GM19468 (cell line): Measurements from ENCODE around the gene CLEC18B.
"Not testable (repeated sequence)": the region's sequence is repeated elsewhere in the genome, so short reads cannot be mapped to it uniquely, and the experiment has no call there.

Experiments
- ATAC-seq: cut with Tn5 transposase; IDR thresholded peaks from one replicate; pipeline ENCODE4 v1.9.1; 2021; ENCODE audit warnings: mild to moderate bottlenecking, moderate library complexity, moderate number of reproducible peaks; ENCODE audit not compliant: unreplicated experiment; ENCODE audit errors: extremely low read depth

Gene CLEC18B

DNA sequence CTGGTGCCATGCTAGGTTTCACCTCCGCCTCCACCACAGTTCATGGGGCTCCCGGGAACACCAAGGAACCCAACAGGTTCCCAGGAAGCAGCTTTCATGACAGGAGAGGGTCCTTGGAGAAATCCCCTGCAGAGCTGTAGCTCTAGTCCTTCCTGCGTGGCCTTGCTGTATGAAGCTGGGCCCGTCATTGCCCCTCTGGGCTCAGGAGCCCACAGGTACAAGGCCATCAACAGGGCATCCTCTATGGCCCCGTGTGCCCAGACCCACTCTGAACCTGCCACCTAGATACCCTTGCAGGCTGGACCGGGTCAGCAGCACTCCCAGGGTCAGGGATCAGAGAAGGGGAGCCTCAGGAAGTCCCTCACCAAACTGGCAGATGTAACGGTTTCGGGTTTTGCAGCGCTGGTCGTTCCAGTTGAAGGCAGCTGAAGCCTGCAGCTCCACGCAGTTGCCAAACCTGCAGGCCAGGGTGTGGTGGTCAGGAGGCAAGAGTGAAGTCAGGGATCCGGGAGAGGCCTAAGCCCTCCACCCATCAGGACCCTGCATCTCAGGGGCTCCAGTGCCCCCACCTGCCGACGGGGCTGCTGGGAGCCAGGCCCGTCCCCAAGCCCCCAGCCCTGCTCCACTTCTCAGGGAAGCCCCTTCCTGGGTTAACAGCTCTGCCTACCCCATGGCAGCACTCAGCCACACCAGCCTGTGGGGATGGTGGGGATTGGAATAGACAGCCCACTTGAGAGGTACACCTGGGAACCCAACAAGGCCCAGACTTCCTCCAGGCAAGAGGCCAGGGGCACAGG is 11.9 kb downstream of the CLEC18B start:
- ATAC-seq = not testable (repeated sequence)

DNA sequence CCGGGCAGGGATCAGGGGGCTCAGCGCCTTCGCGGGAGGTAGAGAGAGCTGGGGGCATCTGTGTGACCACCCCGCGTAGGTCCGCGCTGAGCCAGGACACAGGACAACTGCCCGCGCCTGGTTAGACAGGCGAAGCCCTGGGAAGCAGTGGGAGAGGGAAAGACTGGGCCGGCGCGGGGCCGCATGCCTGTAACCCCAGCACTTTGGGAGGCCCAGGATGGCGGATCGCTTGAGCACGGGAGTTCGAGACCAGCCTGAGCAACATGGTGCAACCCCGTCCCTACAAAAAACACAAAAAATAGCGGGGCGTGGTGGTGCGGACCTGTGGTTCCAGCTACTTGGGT is 13.9 kb downstream of the CLEC18B start:
- not testable (repeated sequence) for ATAC-seq

DNA sequence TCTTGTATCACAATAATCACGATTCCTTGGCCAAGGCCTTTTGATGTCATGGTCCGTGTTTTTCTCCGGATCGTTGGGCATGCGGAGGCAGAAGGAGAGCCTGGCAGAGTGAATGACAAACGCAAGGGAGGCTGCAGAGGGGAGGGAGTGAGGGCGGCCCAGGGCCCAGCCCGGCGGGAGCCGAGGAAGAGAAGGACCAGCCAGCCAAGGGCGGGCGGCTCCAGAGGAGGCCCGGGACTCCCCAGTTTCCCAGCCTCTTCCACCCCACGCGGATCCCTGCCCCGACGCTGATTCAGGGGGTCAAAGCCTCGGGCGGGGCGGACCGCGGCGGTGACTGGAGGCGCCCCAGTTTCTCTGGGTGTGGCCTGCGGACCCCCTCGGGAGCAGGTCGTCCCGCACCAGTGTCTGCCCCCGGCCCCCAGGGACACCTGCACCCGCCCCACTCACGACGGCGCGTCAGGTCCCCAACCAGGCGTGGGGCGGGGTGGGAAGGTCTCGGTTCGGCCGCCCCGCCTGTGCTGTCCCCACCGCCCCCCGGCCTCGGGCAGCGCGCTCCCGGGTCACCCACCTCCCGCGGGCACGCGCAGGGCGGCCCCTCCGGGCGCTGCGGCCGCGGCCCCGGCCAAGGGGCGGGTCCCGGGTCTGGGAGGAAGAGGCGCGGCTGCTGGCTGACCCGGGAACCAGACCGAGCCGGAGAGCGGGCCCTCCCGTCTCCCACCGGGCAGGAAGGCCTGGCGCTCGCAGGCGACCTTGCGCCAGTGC is 14.5 kb downstream of the CLEC18B start:
- ATAC-seq = not testable (repeated sequence)

DNA sequence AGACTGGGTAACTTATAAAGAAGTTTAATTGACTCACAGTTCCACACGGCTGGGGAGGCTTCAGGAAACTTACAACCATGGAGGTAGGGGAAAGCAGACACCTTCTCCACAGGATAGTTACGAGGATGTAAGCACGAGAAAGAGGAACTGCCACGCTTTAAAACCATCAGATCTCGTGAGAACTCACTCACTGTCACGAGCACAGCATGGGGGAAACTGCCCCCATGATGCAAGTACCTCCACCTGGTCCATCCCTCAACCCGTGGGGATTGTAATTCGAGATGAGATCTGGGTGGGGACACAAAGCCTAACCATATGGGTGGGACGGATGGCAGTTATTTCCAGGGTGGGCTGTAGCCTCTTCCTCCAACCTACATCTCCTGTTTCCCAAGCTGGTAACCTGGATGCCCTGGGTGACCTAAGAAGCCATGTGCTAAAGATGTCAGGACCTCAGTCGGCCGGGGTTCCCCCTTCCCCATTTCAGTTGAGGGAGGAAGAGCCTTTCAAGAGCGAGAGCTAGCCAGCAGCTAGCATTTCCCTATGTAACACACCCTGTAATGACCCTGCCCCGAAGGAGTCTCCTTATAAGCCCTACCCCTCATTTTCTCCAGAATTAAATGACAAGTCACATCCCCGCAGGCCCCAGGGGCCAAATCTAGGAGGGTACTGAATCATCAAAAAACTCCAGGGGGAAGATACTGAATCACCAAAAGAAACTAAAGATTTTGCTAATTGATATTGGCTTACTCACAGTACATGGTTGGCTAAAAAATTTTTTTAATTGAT is 16.9 kb downstream of the CLEC18B start:
- ATAC-seq = not testable (repeated sequence)

DNA sequence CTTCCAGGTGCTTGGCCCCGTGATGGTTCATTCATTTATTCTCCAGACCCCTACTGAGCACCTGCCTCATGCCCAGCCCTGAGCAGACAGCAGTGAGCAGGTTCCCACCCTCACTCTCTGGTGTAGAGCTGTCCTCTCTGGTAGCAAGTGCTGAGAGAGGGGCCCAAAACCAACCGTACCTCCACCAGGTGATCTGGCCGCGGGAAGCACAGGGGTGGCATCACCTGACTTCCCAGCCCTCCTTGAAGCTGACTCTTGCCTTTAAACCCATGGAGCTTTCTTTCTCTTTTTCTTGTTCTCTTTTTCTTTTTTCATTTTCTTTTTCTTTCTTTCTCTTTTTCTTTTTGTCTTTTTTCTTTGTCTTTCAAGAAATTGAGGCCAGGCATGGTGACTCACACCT is 21.0 kb downstream of the CLEC18B start:
- ATAC-seq = not testable (repeated sequence)

DNA sequence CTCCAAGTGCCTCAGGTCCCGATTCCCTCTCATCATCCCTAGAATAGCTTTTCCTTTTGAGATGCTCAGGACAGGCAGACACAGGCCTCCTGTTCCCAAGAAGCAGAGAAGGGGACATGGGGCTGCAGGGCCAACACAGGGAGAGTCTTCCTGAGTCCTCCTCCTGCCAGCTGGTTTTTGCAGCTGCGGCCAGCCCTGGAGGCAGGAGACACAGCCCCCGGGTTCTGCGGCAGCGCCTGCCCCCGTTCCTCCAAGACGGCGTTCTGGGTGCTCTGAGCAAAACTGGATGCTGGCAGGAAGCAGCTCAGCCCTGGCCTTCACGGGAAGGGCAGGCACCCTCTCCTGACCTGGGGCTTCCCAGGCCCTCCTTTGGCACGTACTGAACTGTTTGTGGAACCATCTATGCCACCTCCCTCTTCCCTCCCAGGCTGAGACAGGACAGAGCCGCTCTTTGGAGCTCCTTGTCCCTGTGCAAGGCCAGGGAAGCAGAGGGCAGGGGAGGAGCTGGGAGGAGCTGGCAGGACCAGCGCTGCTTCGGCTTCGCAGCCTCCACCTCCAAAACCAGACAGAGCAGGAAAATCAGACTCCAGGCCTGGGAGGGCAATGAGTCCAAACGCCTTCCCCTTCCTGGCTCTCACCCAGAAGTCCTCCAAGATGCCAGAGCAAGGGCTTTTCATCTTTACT is 22.9 kb downstream of the CLEC18B start:
- ATAC-seq = not testable (repeated sequence)

DNA sequence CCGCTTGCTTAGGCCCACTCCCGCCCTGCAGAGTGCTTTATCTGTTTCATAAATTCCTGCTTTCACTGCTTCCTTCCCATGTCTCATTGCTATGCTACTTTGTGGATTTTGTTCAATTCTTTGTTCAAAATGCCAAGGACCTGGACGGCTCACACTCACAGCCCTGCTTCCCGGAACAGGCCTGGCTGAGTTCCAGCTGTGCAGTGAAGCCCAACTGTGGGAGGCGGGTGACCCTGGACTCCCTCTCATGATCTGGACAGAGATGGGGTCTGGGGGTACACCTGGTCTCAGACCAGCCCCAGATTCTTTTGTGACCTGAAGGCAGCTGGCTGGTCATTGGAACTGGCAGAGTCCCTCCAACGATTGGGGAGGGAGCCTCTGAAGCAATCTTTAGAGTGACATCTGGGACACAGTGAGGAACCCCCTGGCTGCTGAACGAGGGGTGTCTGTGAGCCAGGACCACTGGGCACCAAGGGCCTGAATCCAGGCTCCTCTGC is 24.7 kb downstream of the CLEC18B start:
- ATAC-seq = not testable (repeated sequence)

DNA sequence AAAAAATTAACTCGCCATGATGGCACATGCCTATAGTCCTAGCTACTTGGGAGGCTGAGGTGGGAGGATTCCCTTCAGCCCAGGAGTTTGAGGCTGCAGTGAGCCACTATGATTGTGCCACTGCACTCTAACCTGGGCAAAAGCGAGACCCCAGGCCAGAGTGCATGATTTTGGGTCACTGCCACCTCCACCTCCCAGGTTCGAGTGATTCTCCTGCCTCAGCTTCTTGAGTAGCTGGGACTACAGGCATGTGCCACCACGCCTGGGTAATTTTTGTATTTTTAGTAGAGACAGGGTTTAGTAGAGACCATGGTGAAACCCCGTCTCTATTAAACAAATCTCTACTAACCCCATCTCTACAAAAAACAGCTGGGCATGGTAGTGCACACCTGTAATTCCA is 26.7 kb downstream of the CLEC18B start:
- ATAC-seq = not testable (repeated sequence)

DNA sequence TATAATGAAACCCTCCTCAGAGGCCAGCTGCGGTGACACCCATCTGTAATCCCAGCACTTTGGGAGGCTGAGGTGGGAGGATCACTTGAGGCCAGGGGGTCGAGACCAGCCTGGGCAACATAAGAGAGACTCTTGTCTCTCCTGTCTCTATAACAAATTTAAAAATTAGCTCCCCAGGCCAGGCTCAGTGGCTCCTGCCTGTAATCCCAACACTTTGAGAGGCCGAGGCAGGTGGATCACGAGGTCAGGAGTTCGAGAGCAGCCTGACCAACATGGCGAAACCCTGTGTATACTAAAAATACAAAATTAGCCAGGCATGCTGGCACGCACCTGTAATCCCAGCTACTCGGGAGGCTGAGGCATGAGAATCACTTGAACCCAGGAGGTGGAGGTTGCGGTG is 27.1 kb downstream of the CLEC18B start:
- not testable (repeated sequence) for ATAC-seq

DNA sequence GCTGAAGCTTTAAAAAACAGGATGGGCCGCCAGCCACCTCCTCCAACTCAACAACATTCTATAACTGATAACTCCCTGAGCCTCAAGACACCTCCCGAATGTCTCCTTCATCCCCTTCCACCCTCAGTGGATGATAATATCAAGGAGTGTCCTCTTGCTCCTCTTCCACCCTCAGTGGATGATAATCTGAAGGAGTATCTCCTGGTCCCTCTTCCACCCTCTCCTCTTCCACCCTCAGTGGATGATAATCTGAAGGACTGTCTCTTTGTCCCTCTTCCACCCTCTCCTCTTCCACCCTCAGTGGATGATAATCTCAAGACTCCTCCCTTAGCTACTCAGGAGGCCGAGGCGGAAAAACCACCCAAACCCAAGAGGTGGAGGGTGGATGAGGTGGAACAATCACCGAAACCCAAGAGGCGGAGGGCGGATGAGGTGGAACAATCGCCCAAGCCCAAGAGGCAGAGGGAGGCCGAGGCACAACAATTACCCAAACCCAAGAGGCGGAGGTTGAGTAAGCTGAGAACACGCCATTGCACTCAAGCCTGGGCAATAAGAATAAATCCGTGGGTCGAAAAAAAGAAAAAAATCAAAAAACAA is 29.7 kb downstream of the CLEC18B start:
- ATAC-seq = not testable (repeated sequence)

DNA sequence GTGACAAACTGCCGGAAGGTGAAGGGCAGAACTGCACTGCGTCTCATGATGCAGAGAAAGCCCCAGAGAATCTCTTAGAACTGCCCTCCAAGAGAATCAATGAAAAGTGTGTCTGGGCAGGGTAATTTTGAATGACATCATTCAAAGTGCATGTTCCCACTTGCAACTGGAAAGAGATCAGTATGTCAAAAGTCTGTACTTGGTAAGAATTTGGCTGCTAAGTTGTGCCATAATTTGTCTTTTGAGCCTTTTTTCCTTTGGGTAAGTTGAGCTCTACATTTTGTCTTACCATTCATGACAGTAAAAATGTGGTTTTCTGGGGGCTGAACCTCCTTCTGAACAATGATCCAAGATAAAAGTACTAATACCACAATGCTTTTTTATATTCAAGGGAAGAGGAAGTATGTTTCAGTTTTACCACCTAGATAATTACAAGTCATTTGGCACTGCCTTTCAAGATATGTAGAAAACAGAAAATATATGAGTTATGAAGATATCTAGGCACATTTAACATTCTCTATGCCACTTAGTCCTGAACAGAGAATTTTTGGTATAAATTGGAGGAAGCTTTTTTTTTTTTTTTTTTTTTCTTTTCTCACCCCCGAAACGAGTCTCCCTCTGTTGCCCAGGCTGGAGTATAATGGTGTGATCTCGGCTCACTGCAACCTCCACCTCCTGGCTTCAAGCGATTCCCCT is 38.8 kb downstream of the CLEC18B start:
- not testable (repeated sequence) for ATAC-seq

DNA sequence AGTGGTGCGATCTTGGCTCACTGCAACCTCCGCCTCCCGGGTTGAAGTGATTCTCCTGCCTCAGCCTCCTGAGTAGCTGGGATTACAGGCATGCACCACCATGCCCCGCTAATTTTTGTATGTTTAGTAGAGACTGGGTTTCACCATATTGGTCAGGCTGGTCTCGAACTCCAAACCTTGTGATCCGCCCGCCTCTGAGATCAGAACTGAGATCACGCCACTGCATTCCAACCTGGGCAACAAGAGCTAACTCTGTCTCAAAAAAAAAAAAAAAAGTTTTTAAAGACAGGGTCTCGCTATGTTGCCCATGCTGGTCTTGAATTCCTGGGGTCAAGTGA is 47.5 kb downstream of the CLEC18B start:
- ATAC-seq = not testable (repeated sequence)

DNA sequence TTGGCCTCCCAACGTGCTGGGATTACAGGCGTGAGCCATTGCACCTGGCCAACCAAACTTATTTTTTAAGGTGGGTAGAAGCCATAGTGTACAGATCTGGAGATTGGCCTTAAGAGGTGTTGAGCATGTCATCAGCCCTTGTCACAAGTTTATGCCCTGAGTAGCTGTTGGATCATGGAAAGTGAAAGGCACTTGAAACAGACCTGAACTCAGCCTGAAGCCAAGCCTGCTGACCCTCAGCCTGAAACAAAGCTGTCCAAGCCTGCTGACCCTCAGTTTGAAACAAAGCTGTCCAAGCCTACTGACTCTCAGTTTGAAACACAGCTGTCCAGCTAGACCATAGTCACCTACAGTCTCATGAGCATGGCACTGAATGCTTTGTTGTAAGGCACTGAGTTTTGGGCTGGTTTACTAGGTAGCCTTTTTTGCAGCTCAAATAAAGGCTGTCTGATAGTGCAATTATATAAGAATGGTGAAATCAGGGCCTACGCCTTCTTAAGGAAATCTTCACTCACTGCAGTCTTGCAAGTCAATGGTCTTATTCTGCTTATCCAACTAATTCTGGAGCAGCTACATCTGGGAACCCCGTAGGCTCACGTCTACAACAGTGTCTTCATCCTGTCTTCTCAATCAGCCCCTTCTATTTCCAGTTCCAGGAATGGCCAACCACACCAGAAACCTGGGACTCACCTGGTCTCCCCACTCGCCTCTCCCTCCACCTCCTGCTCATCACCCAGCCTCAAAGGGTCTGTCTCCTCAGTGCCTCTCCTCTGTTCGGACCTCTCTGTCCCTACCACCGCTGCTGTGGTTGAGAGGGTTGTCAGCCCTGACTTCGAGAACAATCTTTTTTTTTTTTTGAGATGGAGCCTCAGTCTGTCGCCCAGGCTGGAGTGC is 48.1 kb downstream of the CLEC18B start:
- ATAC-seq = no peak

DNA sequence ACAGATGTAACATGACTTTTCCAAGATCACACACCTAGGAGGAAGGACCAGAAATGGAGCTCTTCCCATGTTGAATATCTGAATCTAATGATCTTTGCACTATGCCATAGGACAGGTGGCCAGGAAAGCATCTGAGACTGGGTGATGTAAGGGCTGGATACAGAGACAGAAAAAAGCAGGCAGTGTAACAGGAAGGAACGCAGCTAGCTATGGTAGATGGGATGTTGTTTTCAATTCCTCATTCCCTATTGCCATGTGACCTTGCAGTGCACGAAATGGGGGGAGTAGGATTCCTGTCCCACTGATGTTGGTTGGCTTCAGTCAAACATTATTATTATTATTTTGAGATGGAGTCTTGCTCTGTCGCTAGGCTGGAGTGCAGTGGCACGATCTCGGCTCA is 48.9 kb downstream of the CLEC18B start:
- ATAC-seq = no peak

DNA sequence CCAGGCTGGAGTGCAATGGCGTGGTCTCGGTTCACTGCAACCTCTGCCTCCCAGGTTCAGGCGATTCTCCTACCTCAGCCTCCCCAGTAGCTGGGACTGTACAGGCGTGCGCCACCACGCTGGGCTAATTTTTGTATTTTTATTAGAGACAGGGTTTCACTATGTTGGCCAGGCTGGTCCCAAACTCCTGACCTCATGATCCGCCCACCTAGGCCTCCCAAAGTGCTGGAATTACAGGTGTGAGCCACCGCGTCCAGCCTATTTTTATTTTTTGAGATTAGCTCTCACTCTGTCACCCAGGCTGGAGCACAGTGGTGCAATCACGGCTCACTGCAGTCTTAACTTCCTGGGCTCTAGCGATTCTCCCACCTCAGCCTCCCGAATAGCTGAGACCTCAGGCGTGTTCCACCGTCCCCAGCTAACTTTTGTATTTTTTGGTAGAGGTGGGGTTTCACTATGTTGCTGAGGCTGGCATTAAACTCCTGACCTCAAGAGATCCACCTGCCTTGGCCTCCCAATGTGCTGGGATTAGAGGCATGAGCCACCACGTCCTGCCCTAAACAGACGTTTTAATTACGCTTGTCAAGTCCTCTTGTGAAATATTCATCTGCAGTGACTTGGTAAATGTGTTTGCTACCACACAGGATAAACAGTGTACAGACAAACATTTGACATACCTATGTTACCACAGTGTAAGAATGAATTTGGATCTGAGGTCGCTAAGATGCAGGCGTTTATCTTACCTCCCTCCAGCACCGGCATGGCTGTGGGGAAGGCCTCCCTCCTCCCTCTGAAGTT is 50.7 kb downstream of the CLEC18B start:
- not testable (repeated sequence) for ATAC-seq

DNA sequence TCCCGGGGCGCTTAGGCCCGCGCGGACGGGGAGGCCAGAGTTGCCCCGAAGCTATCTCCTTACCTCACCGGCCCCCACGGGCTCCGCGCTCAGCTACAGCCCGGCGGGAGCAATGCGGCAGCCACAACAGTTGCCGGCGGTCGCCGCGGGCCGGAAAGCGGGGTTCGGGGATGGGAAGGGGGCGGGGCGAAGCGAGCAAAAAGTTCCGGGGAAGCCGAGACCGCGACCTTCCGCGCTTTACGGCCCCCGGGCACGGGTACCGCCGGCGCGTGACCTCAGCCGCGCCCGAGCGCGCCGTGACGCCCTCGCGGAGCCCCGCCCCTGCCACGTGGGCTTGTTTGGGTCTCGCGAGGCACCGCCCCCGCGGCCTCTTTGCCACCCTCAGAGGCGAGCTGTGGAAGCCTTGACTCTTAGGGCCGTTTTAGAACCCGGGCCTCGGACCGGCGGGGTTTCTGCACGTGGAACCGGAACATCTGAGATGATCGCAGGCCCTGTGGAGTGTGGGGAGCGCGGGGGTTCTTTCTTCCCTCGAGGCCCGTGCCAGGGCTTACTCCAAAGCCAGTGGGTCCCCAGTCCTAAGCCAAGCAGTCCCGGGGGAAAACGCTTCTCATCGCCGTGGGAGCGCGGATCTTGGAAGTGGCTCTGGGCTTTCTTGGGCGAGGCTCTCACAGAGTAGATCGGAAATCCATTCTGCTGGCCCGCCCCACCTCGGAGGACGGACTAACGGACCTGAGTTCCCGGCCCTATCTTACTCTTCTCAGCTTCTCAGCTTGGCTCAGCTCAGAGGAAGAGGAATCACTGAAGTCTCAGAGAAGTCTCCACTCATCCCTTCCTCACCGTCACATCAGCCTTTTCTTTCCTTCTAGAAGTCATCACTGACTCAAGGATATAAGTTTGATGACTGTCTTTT is 53.0 kb downstream of the CLEC18B start:
- ATAC-seq = peak; percentile 97
